HG03469 (cell line): Measurements from ENCODE around the gene NNAT.
"Not testable (repeated sequence)": the region's sequence is repeated elsewhere in the genome, so short reads cannot be mapped to it uniquely, and the experiment has no call there.

Experiments
- ATAC-seq: cut with Tn5 transposase; IDR thresholded peaks from one replicate; pipeline ENCODE4 v1.9.1; 2021; ENCODE audit warnings: mild to moderate bottlenecking, moderate library complexity, moderate number of reproducible peaks; ENCODE audit not compliant: unreplicated experiment

The NNAT gene

DNA sequence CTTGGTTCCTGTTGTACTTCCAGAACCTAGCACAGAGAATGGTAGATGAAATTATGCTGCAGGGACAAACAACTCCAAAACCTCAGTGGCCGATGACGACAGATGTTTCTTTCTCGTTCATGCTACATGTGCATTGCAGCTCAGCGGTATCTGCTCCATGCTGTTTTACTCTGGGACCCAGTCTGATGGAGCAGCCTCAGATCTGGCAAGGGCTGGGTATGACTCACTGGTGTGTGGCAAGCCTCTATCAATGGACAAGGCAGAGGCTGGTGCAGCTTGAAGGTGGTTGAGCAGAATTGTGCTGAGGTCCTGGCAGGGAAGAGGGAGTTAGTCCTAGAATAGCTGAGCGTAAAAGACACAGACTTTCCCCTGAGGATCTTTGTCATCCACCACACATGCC is 17.0 kb downstream of the NNAT start:
- no peak for ATAC-seq

GRCh38 chr20:37539424-37539823 is 18.4 kb downstream of the NNAT start:
- no peak for ATAC-seq

DNA sequence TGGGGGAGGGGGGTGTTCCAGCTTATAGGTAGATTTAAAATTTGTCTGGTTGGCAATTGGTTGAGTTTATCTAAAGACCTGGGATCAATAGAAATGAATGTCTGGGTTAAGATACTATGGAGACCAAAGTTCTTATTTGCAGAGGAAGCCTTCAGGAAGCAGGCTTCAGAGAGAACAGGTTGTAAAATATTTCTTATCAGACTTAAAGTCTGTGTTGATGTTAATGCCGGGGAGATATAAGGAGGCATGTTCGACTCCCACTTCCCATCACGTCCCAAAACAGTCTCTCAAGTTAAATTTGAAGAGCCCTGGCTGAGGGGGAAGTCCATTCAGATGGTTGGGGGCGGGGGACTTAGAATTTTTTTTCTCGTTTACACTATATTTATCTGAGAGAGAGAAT is 19.0 kb downstream of the NNAT start:
- no peak for ATAC-seq

GRCh38 chr20:37540838-37541237 is 19.8 kb downstream of the NNAT start:
- ATAC-seq, result not testable (repeated sequence)

- no peak for ATAC-seq
Observed at GRCh38 chr20:37541326-37541725, 20.3 kb downstream of the NNAT start.

DNA sequence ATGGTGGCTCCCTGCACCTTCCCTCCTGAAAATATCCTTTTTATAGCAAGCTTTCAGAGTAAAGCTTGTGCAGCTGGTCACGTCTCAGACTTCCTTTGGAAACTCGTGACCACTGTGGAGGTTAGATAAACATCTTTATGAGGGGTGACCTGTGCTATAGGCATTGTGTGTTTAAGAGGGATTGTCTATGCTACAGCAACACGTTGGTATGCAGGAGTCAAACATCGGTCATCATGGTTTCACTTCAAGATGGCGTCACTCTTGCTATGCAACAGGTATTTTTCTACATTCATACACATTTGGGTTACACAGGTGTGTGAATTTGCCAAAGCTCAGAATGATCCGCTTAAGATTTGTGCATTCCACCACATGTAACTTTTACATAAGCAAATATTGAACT is 21.2 kb downstream of the NNAT start:
- ATAC-seq, result no peak

GRCh38 chr20:37543828-37544227 is 22.8 kb downstream of the NNAT start:
- no peak for ATAC-seq

GRCh38 chr20:37544386-37544785 is 23.3 kb downstream of the NNAT start:
- ATAC-seq, result no peak

DNA sequence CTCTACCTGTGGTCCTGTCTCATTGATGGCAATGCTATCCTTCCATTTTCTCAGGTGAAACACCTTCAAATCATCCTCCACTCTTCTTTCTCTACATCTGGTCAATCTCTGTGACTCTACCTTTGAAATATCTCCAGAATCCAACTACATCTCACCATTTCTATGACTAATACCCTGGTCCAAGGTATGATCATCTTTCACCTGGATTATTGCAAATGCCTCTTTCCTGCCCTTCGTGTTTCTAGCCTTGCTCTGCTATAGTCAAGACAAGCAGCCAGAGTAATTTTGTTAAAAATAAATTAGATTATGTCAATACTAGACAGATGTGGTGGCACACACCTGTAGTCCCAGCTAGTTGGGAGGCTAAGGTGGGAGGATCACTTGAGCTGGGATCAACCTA is 24.5 kb downstream of the NNAT start:
- no peak for ATAC-seq

DNA sequence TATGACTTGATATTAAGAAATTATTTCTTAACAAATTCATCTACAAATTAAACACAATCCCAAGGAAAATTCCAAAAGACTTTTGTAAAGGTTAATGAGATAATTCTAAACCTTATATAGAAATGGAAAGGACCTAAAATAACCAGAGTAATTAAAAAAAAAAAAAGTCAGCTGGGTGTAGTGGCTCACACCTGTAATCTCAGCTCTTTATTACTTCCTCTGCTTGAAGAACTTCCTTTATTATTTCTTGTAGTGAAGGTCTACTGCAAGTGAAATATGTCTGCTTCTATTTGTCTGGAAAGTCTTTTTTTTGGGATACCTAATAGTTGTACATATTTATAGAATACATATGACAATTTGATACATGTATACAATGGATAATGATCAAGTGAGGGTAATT is 26.9 kb downstream of the NNAT start:
- ATAC-seq, result no peak

DNA sequence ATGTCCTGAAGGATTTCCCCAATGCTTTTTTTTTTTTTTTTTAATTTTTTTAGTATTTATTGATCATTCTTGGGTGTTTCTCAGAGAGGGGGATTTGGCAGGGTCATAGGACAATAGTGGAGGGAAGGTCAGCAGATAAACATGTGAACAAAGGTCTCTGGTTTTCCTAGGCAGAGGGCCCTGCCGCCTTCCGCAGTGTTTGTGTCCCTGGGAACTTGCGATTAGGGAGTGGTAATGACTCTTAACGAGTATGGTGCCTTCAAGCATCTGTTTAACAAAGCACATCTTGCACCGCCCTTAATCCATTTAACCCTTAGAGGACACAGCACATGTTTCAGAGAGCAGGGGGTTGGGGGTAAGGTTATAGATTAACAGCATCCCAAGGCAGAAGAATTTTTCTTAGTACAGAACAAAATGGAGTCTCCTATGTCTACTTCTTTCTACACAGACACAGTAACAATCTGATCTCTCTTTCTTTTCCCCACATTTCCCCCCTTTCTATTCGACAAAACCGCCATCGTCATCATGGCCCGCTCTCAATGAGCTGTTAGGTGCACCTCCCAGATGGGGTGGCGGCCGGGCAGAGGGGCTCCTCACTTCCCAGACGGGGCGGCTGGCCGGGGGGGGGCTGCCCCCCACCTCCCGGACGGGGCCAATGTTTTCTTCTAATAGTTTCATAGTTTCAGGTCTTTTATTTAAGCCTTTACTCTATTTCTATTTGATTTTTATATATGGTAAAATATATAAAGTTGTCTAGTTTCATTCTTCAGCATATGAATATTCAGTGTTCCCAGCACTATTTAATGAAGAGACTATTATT is 29.3 kb downstream of the NNAT start:
- ATAC-seq, result not testable (repeated sequence)

DNA sequence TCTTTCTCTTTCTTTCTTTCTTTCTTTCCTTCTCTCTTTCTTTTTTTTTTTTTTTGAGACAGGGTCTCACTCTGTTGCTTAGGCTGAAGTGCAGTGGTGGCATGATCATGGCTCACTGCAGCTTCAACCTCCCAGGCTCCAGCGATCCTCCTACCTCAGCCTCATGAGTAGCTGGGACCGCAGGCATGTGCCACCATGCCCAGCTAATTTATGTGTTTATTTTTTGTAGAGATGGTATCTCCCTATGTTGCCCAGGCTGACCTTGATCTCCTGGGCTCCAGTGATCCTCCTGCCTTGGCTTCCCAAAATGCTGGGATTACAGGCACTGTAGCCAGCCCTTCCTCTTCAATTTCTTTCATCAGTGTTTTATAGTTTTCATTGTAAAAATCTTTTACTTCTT is 30.6 kb downstream of the NNAT start:
- ATAC-seq, result not testable (repeated sequence)

GRCh38 chr20:37552415-37552814 is 31.4 kb downstream of the NNAT start:
- ATAC-seq, result no peak

DNA sequence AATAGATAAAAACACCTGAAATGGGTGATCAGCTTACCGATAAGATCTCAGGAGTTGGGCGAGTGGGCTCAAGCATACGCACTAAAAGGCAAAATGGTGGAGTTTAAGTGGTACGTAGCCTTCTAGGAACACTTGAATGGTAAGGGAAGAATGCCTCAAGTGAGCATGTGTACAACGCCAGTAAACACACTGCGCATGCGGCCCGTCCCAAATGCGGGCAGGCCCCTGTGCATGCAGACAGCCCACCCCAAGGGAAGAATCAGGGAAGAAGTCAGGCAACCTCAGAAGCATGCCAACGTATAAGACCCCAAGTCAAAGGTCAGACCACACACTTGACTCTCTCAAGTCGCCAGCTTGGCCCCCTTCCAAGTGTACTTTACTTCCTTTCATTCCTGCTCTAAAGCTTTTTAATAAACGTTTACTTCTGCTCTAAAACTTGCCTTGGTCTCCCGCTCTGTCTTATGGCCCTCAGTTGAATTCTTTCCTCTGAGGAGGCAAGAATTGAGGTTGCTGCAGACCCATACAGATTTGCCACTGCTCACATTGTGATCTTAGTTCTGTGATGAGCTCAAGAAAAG is 33.8 kb downstream of the NNAT start:
- ATAC-seq, result not testable (repeated sequence)

GRCh38 chr20:37556538-37556937 is 35.5 kb downstream of the NNAT start:
- ATAC-seq, result no peak

GRCh38 chr20:37558306-37558705 is 37.3 kb downstream of the NNAT start:
- ATAC-seq, result no peak

DNA sequence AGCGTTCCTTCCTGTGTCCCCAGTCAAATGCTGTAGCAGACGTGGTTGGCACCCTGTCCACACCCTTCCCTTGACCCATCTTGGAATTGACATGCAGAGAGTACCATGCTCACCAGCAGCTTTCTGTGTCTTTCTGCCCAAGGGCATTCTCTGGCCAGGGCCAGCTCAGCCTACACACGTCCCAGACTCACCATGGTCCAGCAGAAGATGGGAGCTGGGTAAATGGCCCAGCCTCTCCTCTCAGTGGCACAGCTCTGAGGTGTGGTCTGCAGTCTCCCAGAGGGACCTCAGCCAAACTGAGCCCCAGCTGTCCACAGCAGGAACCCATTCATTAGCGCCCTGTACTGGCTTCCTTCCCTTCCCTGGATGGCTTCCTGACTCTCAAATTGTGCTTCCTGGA is 37.7 kb downstream of the NNAT start:
- no peak for ATAC-seq

DNA sequence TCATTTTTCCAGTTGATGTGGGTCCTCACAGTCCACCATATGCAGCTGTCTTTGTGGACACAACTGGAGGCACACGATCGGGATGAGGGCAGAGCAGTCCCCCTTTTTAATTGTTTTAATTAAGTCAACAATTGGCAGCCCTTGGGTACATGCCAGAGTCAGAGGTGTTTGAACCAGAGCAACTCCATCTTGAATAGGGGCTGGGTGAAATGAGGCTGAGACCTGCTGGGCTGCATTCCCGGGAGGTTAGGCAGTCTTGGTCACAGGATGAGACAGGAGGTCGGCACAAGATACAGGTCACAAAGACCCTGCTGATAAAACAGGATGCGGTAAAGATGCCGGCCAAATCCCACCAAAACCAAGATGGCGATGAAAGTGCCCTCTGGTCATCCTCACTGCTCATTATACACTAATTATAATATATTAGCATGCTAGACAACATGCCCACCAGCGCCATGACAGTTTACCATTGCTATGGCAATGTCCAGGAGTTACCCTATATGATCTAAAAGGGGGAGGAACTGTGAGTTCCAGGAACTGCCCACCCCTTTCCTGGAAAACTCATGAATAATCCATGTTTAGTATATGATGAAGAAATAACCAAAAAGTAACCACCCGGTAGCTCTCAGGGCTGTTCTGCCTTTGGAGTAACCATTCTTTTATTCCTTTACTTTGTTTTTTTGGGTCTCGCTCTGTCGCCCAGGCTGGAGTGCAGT is 38.4 kb downstream of the NNAT start:
- no peak for ATAC-seq

DNA sequence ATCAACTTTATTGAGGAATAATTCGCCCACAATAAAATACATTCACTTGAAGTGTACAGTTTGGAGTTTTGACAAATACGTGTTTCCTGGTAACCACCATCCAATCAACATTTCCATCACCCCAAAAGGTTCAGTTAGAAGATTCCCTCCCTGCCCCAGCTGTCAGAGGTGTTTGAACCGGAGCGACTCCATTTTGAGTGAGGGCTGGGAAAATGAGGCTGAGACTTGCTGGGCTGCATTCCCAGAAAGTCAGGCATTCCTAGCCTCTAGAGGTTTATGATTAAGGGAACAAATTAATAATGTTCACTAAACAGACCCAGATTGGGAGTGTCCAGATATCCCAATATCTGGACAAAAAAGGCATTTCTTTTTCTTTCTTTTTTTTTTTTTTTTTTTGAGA is 39.6 kb downstream of the NNAT start:
- ATAC-seq, result no peak

- ATAC-seq, result no peak
Observed at GRCh38 chr20:37562695-37563480, 41.8 kb downstream of the NNAT start.

DNA sequence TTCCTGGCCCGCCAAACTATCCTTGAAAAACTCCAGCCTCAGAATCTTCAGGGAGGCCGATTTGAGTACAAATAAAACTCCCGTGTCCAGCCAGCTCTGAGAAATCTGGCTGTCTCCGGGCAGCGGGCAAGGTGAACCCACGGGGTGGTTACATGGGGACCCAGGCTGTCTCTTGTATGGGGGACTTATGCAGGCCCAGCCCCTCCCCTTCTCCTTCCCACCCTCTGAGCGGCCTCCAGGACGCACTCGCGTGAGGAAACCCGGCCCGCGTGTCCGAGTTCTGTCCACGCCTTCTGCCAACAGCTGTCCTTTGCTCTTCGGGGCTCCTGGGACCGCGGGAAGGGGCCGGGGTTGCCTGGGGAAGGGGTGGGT is 43.0 kb downstream of the NNAT start:
- ATAC-seq, result no peak
